GM23338 (cell line): ENCODE data around the gene SCG3. TPM values are rescaled to one million over a fixed set of nuclear protein-coding genes. Genes with fewer than 3 reads are reported as not detected.

Experiments used
- ATAC-seq: fragments of 200-7000 bp; cut with Tn5 transposase; 3 replicates; pipeline ENCODE4 v1.9.1; 2020
- DNase-seq: peaks from one replicate; pipeline ENCODE4 v3.0.0-alpha.2; 2015; ENCODE audit warnings: low spot score
- H2AFZ ChIP-seq: fragments of 200-600 bp; sonication (generic); 2 replicates; pipeline ENCODE4 v1.8.0; 2016; ENCODE audit warnings: antibody characterized with exemption, mild to moderate bottlenecking, moderate library complexity
- H3F3A ChIP-seq: fragments of 200-600 bp; sonication (generic); replicated peaks from 2 replicates; pipeline ENCODE4 v1.8.0; 2017; ENCODE audit warnings: antibody characterized with exemption, mixed run types, low read depth
- H3K27ac ChIP-seq: fragments of 200-600 bp; sonication (generic); 2 replicates; pipeline ENCODE4 v1.6.1; 2016; ENCODE audit warnings: low read depth
- H3K27me3 ChIP-seq: fragments of 200-600 bp; sonication (generic); 2 replicates; pipeline ENCODE4 v1.8.0; 2016; ENCODE audit warnings: mild to moderate bottlenecking, mixed run types, moderate library complexity; ENCODE audit not compliant: insufficient read depth
- H3K36me3 ChIP-seq: fragments of 200-600 bp; sonication (generic); 2 replicates; pipeline ENCODE4 v1.8.0; 2016; ENCODE audit warnings: mild to moderate bottlenecking; ENCODE audit not compliant: insufficient read depth
- H3K4me1 ChIP-seq: fragments of 200-600 bp; sonication (generic); 2 replicates; pipeline ENCODE4 v1.8.0; 2016; ENCODE audit warnings: mild to moderate bottlenecking, moderate library complexity; ENCODE audit not compliant: insufficient read depth
- H3K4me2 ChIP-seq: fragments of 200-600 bp; sonication (generic); 2 replicates; pipeline ENCODE4 v1.7.1; 2017; ENCODE audit warnings: mixed run types
- H3K4me3 ChIP-seq: fragments of 200-600 bp; sonication (generic); 2 replicates; pipeline ENCODE4 v1.6.1; 2016; ENCODE audit warnings: mixed run types
- H3K79me2 ChIP-seq: fragments of 200-600 bp; sonication (generic); replicated peaks from 2 replicates; pipeline ENCODE4 v1.8.0; 2017; ENCODE audit warnings: mild to moderate bottlenecking; ENCODE audit not compliant: insufficient read depth
- H3K9me2 ChIP-seq: fragments of 200-600 bp; sonication (generic); 2 replicates; pipeline ENCODE4 v1.8.0; 2017; ENCODE audit not compliant: insufficient read depth
- H4K20me1 ChIP-seq: fragments of 200-600 bp; sonication (generic); replicated peaks from 2 replicates; pipeline ENCODE4 v1.8.0; 2017; ENCODE audit warnings: mild to moderate bottlenecking; ENCODE audit not compliant: insufficient read depth
- H3K27ac Mint-ChIP-seq: 2 replicates; pipeline ENCODE4 v1.8.0; 2020; ENCODE audit warnings: inconsistent platforms, mild to moderate bottlenecking, moderate library complexity, mixed read lengths
- H3K27me3 Mint-ChIP-seq: 3 replicates; pipeline ENCODE4 v1.8.0; 2022; ENCODE audit warnings: low read depth, mild to moderate bottlenecking, moderate library complexity, mixed read lengths, inconsistent platforms; ENCODE audit not compliant: insufficient read depth, poor library complexity
- H3K36me3 Mint-ChIP-seq: 3 replicates; pipeline ENCODE4 v1.8.0; 2021; ENCODE audit warnings: low read depth, mild to moderate bottlenecking, inconsistent platforms, moderate library complexity, mixed read lengths
- H3K4me1 Mint-ChIP-seq: 3 replicates; pipeline ENCODE4 v1.8.0; 2020; ENCODE audit warnings: mild to moderate bottlenecking, inconsistent platforms, mixed read lengths
- H3K4me3 Mint-ChIP-seq: 3 replicates; pipeline ENCODE4 v1.8.0; 2021; ENCODE audit warnings: moderate library complexity, mild to moderate bottlenecking, inconsistent platforms, mixed read lengths
- H3K9me3 Mint-ChIP-seq: 3 replicates; pipeline ENCODE4 v1.8.0; 2020; ENCODE audit warnings: moderate library complexity, mild to moderate bottlenecking, inconsistent platforms, mixed read lengths
- CREB1 ChIP-seq: fragments of 250-450 bp; sonication (Bioruptor Pico); IDR thresholded peaks from 2 replicates; pipeline ENCODE4 v1.5.0; 2020; ENCODE audit warnings: low read depth, mild to moderate bottlenecking, moderate library complexity
- ETS1 ChIP-seq: IDR thresholded peaks from 2 replicates; pipeline ENCODE4 v1.6.1; 2016; ENCODE audit warnings: antibody characterized with exemption
- EZH2phosphoT487 ChIP-seq: fragments of 200-600 bp; sonication (generic); IDR thresholded peaks from one replicate; pipeline ENCODE4 v1.8.1; 2018; ENCODE audit warnings: antibody characterized with exemption; ENCODE audit not compliant: unreplicated experiment
- JUNB ChIP-seq: IDR thresholded peaks from one replicate; pipeline ENCODE4 v1.6.1; 2016; ENCODE audit warnings: antibody characterized with exemption; ENCODE audit not compliant: unreplicated experiment
- NANOG ChIP-seq: IDR thresholded peaks from 2 replicates; pipeline ENCODE4 v1.6.1; 2016; ENCODE audit warnings: antibody characterized with exemption, borderline replicate concordance
- REST ChIP-seq: IDR thresholded peaks from one replicate; pipeline ENCODE4 v1.6.1; 2018; ENCODE audit warnings: antibody characterized with exemption; ENCODE audit not compliant: unreplicated experiment
- STAT1 ChIP-seq: IDR thresholded peaks from one replicate; pipeline ENCODE4 v1.6.1; 2016; ENCODE audit warnings: antibody characterized with exemption; ENCODE audit not compliant: unreplicated experiment
- ZNF114 ChIP-seq: fragments of 250-450 bp; sonication (Bioruptor Pico); IDR thresholded peaks from 2 replicates; pipeline ENCODE4 v1.5.0; 2020; ENCODE audit warnings: mild to moderate bottlenecking, moderate library complexity
- ZNF331 ChIP-seq: fragments of 250-450 bp; sonication (Bioruptor Pico); IDR thresholded peaks from 2 replicates; pipeline ENCODE4 v1.5.0; 2020; ENCODE audit warnings: low read depth, mild to moderate bottlenecking, moderate library complexity
- ZNF462 ChIP-seq: fragments of 250-450 bp; sonication (Bioruptor Pico); IDR thresholded peaks from 2 replicates; pipeline ENCODE4 v1.5.0; 2020; ENCODE audit warnings: mild to moderate bottlenecking, moderate library complexity
- polyA plus RNA-seq: library from polyadenylated mRNA; unstranded; fragments of >200 nt; fragmentation: Nextera tagmentation; extraction: Ambion mirVana; gene quantifications from 2 replicates; pipeline ENCODE4 v1.2.1, GENCODE V29; 2016
- total RNA-seq: library from RNA; depleted of rRNA; stranded (reverse); fragments of >200 nt; shearing (Covaris generic); gene quantifications from 2 replicates; pipeline ENCODE4 v1.2.3, GENCODE V29; 2014

SCG3 gene
- total and polyA plus RNA-seq, 2 experiments from 2014 or later = 44.2 to 99.5 TPM

GRCh38 chr15:51754267-51754666 lies 73.0 kb downstream of the SCG3 start:
- H3K27me3 Mint-ChIP-seq = peaks cover 37% of the 10 kb centered on the region
- H3K4me3 ChIP-seq = no peak overlapping the region
- no peaks in the 10 kb centered on the region for H3K79me2 ChIP-seq
- no peaks in the 10 kb centered on the region for H3K9me2 ChIP-seq
- peaks cover 9% of the 10 kb centered on the region; the same call in 1 of the 2 replicates for H4K20me1 ChIP-seq
- no peak for TF ChIP-seq STAT1
- no peaks in the 10 kb centered on the region for H3K36me3 ChIP-seq
- H3K27ac Mint-ChIP-seq = no peak overlapping the region
- DNase-seq (no peak), ATAC-seq (no peak)
- H3K4me1 Mint-ChIP-seq = peaks cover 12% of the 10 kb centered on the region
- peaks cover 40% of the 10 kb centered on the region for H3K27me3 ChIP-seq
- H3K4me2 ChIP-seq = no peak overlapping the region
- peaks cover 11% of the 10 kb centered on the region; the same call in 1 of the 2 replicates for H3K4me1 ChIP-seq
- no peak overlapping the region for H3K4me3 Mint-ChIP-seq
- H3K36me3 Mint-ChIP-seq = no peaks in the 10 kb centered on the region
- H2AFZ ChIP-seq = no peak overlapping the region
- H3K27ac ChIP-seq = no peak overlapping the region
- no peaks in the 10 kb centered on the region; the same call in 1 of the 2 replicates for H3F3A ChIP-seq
- H3K9me3 Mint-ChIP-seq = no peaks in the 10 kb centered on the region

GRCh38 chr15:51755790-51756189 lies 74.5 kb downstream of the SCG3 start:
- H3K27ac ChIP-seq = no peak overlapping the region
- H3K36me3 ChIP-seq = no peaks in the 10 kb centered on the region
- no peak overlapping the region for H3K4me3 ChIP-seq
- H3K4me1 ChIP-seq = peaks cover 6% of the 10 kb centered on the region; the same call in 1 of the 2 replicates
- peaks cover 9% of the 10 kb centered on the region; the same call in 1 of the 2 replicates for H4K20me1 ChIP-seq
- no peaks in the 10 kb centered on the region for H3K79me2 ChIP-seq
- peaks cover 25% of the 10 kb centered on the region for H3K27me3 Mint-ChIP-seq
- H3K4me3 Mint-ChIP-seq = no peak overlapping the region; the same call in 2 of the 3 replicates
- no peaks in the 10 kb centered on the region; the same call in 1 of the 2 replicates for H3F3A ChIP-seq
- DNase-seq (no peak), ATAC-seq (no peak)
- H3K4me1 Mint-ChIP-seq = peaks cover 10% of the 10 kb centered on the region
- no peak overlapping the region for H3K4me2 ChIP-seq
- H3K9me3 Mint-ChIP-seq = no peaks in the 10 kb centered on the region; the same call in 2 of the 3 replicates
- no peaks in the 10 kb centered on the region; the same call in 2 of the 3 replicates for H3K36me3 Mint-ChIP-seq
- no peak overlapping the region for H3K27ac Mint-ChIP-seq
- peaks cover 24% of the 10 kb centered on the region for H3K27me3 ChIP-seq
- H2AFZ ChIP-seq = no peak overlapping the region
- no peaks in the 10 kb centered on the region for H3K9me2 ChIP-seq
- TF ChIP-seq ZNF114 (no peak), ZNF331 (CRISPR knock-in tag) (no peak), EZH2phosphoT487 (no peak), JUNB (no peak), ZNF462 (CRISPR knock-in tag) (no peak), ETS1 (no peak), NANOG (no peak), REST (no peak), CREB1 (CRISPR knock-in tag) (no peak), STAT1 (no peak)
